GM12891 (cell line): ENCODE results near the gene HNRNPLL.

Experiments used
- POLR2A ChIP-seq: IDR thresholded peaks from 2 replicates; pipeline ENCODE4 v1.6.1; 2011; ENCODE audit warnings: low read depth, low read length, control low read depth
- POLR2AphosphoS5 ChIP-seq: IDR thresholded peaks from 2 replicates; pipeline ENCODE4 v1.6.1; 2011; ENCODE audit warnings: low read depth, low read length, control low read depth
- SPI1 ChIP-seq: IDR thresholded peaks from 2 replicates; pipeline ENCODE4 v1.6.1; 2011; ENCODE audit warnings: low read depth, low read length, control low read depth
- TAF1 ChIP-seq: IDR thresholded peaks from 2 replicates; pipeline ENCODE4 v1.6.1; 2011; ENCODE audit warnings: low read depth, low read length, control low read depth

GRCh38 chr2:38619458-38620164, 16.9 kb upstream of the HNRNPLL start:
- TF ChIP-seq POLR2AphosphoS5 (no peak), POLR2A (no peak; the same call in 1 of the 2 replicates), SPI1 (peak; percentile 96), TAF1 (no peak)
